ENCODE measurements around the gene CCDC182.

GRCh38 chr17:57756951-57757350 lies 11.9 kb upstream of the CCDC182 start:
- TF ChIP-seq CTCF (IDR thresholded peaks at IDR 0.05) (no peak), POLR2A (IDR thresholded peaks at IDR 0.05) (no peak), POLR2AphosphoS5 (IDR thresholded peaks at IDR 0.05) (no peak)
